ENCODE results near the gene SLC25A34.

Gene SLC25A34

DNA sequence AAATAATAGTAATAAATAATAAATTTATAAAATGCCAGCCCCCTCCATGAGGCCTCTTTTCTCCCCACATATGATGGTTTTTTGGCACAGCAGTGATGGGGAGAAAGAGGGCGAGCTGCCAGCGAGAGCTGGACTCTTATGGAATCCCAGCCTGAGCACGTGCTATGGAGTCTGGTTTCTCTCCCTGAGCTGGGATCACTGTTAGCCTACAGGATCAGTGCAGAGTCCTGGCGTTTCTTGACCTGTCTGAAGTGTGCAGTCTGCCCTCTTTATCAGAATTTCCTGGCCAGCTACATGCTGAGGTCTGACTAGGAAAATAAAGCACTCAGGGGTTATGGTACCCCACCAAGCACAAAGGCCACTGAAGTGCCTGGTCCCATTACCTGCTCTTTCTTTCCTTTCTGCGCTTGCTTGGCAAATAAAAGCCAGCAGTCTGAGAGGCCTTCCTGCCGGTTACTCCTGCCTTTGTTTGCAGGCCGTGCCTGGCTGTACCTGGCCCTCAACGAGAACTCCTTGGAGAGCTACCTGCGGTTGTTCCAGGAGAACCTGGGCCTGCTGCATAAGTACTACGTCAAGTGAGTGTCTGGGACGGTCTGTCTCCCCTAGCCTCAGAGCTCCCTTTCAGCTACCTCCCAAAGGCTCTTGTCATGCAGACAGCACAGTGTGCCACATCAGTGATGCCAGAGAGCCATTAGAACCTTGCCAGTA is 18.5 kb upstream of the SLC25A34 start:
- no peak for DNase-seq

DNA sequence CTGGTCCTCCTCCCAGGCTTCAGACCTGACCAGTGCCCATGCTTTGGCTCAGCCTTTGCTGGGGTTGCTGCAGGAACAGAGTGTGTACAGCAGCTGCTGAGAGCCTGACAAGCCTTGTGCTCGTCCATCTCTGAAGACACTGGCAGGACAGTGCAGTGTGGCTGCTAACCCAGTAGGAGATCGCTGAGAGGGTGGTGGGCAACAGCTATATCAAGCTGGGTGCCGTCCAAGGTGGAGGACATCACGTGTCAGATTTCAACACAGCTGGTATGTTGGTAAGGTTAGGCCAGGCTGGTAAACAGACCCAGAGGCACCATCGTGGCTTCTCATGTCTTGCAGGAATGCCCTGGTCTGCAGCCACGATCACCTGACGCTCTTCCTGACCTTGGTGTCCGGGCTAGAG is 17.9 kb upstream of the SLC25A34 start:
- DNase-seq: no peak

DNA sequence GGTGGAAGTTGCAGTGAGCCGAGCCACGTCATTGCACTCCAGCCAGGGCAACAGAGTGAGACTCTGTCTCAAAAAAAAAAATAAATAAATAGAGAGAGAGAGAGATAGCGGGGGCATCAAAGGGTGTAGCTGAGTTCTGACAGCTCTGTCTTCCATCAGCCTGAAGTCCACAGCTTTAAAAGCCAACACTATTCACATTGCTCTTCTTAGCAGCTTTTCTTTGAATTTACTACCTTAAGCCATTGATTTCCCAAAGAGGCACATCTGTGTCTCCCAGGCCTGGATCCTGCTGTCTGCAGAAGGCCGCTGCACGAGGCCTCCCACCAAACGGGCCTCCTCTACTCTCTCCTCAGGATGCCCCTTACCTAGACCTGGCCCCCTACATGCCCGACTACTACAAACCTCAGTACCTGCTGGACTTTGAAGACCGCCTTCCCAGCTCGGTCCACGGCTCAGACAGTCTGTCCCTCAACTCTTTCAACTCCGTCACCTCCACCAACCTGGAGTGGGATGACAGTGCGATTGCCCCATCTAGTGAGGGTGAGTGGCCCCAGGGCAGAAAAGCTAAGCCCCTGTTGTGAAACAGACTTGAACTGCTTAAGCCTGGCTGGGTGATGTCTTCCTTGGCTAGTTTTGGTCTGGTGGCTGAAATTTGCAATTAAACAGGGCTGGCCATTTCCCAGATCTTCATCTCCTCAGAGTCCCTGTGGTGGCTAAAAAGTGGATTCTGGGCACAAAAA is 16.5 kb upstream of the SLC25A34 start:
- no peak for DNase-seq

DNA sequence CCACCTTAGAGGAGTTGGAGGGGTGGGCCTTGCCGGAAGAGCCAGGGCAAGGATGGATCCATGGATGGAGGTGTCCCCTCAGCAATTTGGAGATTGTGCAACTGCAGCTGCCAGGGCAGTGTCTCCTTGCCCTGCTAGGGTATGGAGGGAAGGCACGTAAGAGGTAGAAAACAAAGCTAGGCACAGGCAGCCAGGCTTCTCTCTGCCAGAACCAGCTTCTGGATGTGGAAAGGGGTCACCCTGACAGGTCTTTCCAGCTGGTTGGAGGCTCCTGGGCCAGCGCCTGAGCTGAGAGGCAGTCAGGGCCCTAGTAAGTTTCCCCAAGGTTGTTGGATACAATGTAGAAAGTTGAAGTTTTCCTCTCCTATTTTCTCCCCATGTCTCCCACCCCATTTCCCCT is 15.2 kb upstream of the SLC25A34 start:
- no peak for DNase-seq

DNA sequence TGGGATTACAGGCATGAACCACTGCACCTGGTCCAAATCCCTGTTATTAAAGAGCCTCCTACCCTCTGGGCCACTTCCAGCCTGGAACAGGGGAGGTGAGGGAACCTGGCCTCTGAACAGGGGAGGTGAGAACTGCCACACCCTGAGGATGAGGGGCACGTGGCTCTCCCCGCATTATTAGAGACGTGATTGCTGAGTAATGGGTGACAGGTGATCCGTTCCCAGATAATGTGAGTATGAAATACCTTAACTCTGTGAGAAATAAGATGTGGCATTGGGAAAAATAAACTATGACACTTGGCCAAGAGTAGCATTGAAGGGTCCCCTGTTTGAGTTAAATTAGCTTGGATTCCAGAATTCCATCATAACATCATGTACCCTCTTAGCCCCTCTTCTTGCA is 13.6 kb upstream of the SLC25A34 start:
- DNase-seq: no peak

DNA sequence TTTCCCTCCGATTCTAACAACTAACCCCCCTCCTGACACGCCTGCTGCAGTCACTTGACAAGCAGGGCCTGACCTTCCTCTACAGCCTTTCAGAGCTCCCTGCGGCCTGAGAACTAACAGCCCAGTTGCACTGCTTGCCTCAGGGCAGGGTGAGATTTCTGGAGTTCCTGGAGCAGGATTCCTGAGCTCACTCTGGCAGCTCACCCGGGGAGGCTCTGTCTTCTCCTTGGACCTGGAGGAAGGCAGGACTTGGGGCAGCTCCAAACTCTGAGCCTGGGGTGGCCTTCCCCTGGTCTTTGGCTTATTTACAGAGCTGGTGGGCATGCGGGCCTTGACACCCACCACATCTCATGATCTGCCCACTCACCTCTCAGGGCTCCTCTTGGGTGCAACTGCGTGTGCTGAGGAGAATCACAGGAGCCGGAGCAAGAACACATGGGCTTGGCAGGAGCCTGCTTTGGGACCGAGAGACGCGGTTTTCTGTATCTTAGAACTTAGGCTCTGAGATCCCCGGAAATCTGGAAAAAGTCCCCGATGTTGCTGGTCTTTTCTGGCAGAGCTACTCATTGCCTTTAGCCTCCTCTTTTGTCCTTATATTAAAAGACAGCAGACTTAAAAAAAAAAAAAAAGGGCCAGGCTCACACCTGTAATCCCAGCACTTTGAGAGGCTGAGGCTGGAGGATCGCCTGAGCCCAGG is 13.1 kb upstream of the SLC25A34 start:
- no peak for DNase-seq

DNA sequence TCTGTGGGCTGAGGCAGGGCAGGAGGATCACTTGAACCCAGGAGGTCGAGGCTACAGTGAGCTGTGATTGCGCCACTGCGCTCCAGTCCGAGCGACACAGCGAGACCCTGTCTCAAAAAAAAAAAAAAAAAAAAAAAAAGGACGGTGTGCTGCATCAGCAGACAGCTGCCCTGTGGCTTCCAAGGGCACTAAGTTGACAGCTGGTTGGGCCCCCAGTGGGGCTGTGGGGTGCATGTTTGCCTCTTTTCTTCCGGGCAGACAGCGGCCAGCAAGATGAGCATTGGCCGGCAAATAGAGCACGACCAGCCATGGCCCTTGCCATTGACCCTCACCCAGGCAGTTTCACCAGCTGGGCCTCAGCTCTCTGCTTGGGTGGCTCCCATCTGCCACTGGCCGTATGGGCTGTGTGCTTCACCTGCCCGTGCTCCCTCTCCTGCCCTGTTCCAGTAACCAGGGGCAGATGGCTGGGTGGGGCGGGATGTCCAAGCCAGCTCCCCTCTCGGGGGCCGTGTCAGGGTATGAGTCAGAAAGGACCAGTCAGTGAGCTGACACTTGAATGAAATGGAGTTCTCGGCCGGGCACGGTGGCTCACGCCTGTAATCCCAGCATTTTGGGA is 12.3 kb upstream of the SLC25A34 start:
- DNase-seq: no peak

DNA sequence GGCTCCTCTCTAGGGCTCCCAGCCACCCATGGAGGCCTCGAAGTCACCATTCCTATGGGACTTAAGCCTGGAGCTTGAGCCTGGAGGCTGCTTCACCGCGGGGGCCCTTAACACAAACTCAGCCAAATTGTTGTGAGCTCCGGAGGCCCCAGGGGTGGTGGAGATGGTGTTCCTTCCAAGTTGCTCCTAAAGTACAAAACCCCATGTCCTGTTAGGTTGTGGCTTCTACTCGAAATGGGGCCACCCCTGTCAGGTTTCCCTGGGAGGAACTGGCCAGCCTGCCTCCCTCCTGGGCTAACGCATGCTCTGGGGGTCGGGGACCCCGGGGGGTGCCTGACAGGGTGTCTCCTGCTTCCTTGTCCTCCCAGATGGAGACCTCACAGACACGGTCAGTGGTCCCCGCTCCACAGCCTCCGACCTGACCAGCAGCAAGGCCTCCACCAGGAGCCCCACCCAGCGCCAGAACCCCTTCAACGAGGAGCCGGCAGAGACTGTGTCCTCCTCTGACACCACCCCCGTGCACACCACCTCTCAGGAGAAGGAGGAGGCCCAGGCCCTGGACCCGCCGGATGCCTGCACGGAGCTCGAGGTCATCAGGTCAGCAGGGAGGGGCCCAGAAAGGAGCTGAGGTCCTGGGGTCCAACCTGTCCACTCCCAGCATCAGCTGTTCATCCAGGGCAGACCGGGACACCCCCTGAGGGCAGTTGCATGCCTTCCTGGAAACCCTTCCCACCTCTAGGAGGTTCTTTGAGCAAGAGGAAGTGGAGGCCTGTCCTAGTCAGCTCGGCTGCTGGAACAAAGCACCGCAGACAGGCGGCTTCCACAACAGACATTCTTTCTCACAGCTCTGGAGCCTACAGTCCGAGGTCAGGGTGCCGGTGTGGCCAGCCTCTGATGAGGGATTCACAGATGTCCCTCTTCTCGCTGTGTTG is 10.8 kb upstream of the SLC25A34 start:
- DNase-seq: no peak

DNA sequence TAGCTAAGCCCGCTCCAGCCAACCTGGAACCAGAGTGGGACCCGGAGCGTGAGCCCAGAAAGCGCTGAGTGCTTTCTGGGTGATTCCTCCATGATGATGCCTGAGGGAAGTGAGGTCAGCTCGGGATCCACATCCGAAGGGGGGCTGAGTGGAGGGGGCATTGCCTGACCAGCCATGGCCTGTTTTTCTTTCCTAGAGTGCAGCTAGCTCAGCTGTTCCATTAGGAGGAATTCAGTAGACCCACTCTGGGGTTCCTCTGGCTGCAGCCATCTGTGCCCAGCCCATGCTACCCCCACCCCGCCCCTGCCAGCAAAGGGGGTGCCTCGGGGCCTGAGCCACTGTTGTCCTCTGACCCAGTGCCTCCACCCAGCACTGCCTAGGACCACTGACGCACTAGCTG is 9.6 kb upstream of the SLC25A34 start:
- DNase-seq: no peak

DNA sequence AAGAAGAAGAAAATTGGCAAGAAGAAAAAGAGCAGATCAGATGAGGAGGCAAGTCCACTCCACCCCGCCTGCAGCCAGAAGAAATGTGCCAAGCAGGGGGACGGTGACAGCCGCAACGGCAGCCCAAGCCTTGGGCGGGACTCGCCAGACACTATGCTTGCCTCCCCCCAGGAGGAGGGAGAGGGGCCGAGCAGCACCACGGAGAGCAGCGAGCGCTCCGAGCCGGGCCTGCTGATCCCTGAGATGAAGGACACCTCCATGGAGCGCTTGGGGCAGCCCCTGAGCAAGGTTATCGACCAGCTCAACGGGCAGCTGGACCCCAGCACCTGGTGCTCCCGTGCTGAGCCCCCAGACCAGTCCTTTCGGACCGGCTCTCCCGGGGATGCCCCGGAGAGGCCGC is 9.0 kb upstream of the SLC25A34 start:
- DNase-seq: no peak

DNA sequence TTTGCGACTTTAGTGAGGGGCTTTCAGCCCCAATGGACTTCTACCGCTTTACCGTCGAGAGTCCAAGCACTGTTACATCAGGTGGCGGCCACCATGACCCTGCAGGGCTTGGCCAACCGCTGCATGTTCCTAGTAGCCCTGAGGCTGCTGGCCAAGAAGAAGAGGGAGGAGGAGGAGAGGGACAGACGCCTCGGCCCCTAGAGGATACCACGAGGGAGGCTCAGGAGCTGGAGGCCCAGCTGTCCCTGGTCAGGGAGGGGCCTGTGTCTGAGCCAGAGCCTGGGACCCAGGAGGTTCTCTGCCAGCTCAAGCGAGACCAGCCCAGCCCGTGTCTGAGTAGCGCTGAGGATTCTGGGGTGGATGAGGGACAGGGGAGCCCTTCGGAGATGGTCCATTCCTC is 8.6 kb upstream of the SLC25A34 start:
- DNase-seq: no peak

DNA sequence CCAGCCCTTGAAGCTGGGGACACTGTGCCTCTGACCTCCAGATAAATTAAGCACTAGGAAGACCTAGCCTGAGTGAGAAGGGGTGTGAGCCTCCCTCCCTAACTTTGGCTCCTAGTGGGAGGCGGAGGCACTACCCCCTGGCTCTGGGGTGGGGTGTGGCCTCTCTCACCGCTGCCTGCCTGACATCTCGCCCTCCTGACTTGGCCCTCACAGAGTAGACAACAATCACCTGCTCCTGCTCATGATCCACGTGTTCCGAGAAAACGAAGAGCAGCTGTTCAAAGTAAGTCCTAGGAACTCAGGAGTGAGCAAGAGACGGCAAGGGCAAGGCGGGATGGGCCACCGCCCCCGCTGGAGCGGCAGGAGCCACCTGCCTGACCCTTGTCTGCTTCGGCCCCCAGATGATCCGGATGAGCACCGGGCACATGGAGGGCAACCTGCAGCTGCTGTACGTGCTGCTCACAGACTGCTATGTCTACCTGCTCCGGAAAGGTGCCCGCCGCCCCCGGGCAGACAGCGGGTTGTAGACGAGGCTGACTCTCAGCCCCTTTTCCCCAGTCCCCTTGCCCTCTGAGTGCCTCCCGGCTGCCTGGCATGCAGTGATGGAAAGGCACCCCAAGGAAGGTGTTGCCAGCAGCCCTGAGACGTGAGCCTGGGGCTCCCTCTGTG is 8.1 kb upstream of the SLC25A34 start:
- no peak for DNase-seq

DNA sequence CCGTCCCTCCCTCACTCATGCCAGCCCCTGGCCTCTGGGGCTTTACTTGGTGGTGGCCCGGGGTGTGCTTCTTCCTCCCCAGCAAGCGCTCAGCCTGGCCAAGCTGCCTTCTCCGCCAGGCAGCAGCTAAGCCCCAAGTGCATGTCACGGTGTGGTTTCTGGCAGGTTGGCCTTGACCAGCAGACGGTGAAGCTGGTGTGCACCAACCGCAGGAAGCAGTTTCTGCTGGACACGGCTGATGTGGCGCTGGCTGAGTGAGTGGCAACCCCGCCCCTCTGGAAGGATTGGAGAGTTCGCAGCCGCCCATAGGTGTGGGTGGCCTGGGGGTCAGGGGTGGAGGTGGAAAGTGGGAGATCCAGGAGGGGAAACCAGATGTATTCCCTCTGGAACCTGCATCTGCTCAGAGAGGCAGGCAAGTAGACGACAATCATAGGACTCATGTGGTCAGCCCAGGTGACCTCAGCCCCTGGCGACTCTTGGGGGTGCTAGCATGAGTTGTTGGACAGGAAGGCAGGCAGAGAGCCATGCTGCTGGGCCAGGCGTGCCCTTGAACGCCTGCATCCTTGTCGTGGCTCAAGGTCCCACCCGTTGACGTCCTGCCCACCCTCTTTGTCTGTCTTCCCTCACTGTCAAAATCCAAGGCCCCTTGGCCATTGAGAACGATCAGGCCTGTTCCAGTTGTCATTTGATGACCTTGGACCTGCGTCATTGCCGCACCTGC is 7.0 kb upstream of the SLC25A34 start:
- DNase-seq: no peak

DNA sequence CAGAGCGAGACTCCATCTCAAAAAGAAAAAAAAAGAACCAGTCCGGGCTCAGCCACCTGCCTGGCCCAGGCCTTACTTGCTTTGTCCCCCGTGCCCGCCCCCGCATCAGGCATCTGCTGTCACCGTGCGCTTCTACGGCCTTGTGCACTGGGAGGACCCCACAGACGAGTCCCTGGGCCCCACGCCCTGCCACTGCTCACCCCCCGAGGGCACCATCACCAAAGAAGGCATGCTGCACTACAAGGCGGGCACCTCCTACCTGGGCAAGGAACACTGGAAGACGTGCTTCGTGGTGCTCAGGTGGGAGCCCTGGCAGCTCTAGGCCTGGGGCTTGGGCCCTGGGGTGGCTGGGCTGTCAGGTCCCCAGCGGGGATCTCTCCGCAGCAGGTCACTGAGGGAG is 5.6 kb upstream of the SLC25A34 start:
- DNase-seq: no peak

DNA sequence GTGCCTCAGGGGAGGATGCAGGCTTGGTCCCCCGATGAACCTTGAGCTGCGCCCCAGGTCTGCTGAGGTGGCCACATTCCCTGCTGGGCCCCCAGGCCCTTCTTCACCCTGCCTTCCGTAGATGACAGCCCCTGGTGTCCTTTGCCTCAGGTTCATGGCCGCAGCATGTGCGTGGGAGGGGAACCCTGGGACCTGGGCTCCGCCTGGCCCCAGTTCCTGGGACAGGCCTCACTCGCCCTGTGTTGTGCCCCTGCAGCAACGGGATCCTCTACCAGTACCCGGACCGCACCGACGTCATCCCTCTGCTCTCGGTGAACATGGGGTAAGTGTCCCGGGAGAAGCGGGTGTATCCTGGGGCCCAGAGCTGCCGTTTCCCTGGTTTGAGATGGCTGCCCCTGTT is 5.1 kb upstream of the SLC25A34 start:
- no peak for DNase-seq

DNA sequence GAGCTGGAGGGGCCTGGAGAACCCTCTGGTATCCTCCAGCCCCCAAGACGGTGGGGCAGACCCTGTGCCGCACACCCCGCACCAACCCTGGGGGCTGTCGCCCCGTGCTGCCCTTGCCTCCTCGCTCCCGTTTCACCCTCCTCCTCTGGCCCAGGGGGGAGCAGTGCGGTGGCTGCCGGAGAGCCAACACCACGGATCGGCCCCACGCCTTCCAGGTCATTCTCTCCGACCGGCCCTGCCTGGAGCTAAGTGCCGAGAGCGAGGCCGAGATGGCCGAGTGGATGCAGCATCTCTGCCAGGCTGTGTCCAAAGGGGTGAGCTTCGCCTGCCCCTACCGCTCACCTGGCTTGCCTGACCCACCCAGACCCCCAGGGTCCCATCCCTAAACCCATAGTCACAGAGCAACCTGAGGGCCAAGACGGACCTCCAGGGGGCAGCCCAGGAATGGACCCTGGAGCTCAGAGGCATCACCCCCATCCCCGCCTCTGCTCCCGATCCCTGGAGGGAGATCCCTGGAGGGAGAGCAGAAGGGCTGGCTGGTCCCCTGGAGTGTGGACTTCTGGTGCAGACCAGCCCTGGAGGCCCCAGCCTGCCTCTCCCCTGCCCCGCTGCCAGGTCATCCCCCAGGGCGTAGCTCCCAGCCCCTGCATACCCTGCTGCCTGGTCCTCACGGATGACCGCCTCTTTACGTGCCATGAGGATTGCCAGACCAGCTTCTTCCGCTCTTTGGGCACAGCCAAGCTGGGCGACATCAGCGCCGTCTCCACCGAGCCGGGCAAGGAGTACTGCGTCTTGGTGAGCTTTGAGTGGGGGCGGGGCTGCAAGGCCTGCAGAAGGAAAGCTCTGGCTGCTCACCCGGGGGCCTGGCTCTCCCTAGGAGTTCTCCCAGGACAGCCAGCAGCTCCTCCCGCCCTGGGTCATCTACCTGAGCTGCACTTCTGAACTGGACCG is 4.0 kb upstream of the SLC25A34 start:
- no peak for DNase-seq

DNA sequence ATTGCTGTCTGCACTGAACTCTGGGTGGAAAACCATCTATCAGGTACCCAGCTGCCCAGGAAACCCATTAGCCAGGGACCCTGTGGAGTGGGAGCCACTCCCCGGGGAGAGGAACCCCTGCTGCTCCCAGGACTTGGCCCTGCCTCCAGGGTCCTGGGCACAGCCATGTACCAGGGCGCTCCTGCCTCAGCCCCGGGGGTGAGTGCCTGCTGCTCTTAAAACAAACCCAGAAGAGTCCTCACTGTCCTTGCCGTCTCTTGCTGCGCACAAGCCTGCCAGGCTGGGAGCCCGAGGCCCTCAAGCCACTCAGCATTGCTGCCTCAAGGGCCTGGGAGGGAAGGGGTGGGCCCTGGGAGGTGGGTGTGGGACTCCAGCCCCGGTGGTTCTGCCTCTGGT is 3.4 kb upstream of the SLC25A34 start:
- DNase-seq: no peak

DNA sequence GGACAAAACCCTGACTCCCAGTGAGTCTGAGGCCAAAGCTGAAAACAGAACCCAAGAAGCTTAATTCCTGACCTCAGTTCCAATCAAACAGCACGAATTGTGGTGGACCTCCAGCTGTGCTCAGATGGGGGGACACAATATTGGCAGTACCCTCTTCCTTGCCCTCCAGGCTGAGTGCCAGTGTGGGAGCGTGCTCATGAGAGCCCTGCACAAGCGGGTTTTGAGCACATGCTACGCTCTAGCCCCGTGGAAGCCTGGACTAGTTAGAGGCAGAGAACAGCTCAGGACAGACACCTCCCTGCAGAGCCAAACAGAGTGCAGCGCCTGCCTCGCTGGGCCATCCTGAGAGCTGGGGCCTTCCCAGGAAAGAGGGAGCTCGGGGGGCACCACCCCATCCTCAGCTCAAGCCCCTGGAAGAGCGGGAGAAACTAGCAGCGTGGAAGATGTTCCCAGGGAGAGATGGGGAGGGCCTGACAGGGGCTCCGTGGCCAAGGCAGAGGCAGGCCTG is 2.8 kb upstream of the SLC25A34 start:
- DNase-seq: no peak

DNA sequence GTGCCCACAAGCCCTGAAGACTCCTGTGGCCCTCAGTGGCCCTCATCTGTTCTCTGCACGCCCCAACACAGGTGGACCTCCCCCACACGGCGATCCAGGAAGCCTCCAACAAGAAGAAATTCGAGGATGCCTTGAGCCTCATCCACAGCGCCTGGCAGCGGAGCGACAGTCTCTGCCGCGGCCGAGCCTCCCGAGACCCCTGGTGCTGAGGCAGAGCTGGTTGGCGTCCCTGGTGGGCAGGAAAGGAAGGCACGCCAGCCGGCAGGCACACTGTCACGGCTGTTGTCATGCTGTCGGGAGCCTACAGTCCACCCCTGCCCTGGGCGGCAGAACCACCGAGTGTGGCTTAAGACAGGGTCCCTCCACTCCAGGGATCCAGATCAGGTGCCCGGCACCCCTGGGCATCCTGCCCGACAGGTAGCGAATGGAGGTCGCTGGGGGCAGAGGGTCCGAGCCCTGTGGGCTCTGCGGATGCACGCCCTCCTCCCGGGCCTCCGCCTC is 2.3 kb upstream of the SLC25A34 start:
- DNase-seq: no peak

DNA sequence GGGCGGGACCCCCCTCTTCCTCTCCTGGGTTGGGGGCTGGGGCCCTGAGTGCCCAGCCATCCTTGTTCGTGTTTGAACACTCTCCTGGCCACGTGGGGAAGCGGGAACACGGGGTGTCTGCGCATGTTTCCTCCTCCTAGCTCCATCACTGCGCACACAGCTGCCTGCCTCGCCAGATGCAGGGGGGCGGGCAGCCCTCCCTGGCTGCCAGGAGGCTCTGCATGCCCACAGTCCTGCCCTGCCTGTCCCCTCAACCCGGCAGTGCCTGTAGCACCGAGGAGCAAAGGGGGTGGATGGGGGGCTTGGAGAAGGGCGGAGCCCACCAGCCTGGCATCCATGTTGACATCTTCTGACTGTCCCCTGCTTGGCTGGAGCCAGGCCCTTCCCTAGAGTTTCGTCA is 1.8 kb upstream of the SLC25A34 start:
- DNase-seq: no peak

All from right hindlimb (tissue), 1 donor.